Measurements from ENCODE around the gene WBP2.
"Not testable (repeated sequence)": the region's sequence is repeated elsewhere in the genome, so short reads cannot be mapped to it uniquely, and the experiment has no call there.

Gene WBP2

GRCh38 chr17:75895370-75896155, 40.4 kb upstream of the WBP2 start:
- no peaks in the 10 kb centered on the region for H3K9me3 ChIP-seq (ENCODE audit: control insufficient read depth, insufficient read depth, low read length)
- H3K27me3 ChIP-seq (ENCODE audit: control insufficient read depth, insufficient read depth, low read length): no peaks in the 10 kb centered on the region
- peaks cover 11% of the 10 kb centered on the region for H3K4me1 ChIP-seq (ENCODE audit: control insufficient read depth, insufficient read depth, low read length)
- H3K9ac ChIP-seq (ENCODE audit: low read depth, low read length): peak overlapping the region; percentile 65
- H3K4me3 ChIP-seq (ENCODE audit: low read depth, low read length): peak overlapping the region; percentile 79
- peaks cover 36% of the 10 kb centered on the region for H3K36me3 ChIP-seq (ENCODE audit: control insufficient read depth, insufficient read depth, low read length)

GRCh38 chr17:75894049-75894733, 39.1 kb upstream of the WBP2 start:
- no peak overlapping the region for H3K9ac ChIP-seq (ENCODE audit: low read depth, low read length)
- peaks cover 11% of the 10 kb centered on the region for H3K4me1 ChIP-seq (ENCODE audit: control insufficient read depth, insufficient read depth, low read length)
- no peak overlapping the region for H3K4me3 ChIP-seq (ENCODE audit: low read depth, low read length)
- no peaks in the 10 kb centered on the region for H3K27me3 ChIP-seq (ENCODE audit: control insufficient read depth, insufficient read depth, low read length)
- peaks cover 27% of the 10 kb centered on the region for H3K36me3 ChIP-seq (ENCODE audit: control insufficient read depth, insufficient read depth, low read length)
- no peaks in the 10 kb centered on the region for H3K9me3 ChIP-seq (ENCODE audit: control insufficient read depth, insufficient read depth, low read length)

GRCh38 chr17:75893305-75894048, 38.3 kb upstream of the WBP2 start:
- Histone ChIP-seq H3K9me3 (ENCODE audit: control insufficient read depth, insufficient read depth, low read length) (no peaks in the 10 kb centered on the region), H3K36me3 (ENCODE audit: control insufficient read depth, insufficient read depth, low read length) (peaks cover 20% of the 10 kb centered on the region), H3K27me3 (ENCODE audit: control insufficient read depth, insufficient read depth, low read length) (no peaks in the 10 kb centered on the region), H3K4me1 (ENCODE audit: control insufficient read depth, insufficient read depth, low read length) (peaks cover 11% of the 10 kb centered on the region), H3K4me3 (ENCODE audit: low read depth, low read length) (no peak overlapping the region), H3K9ac (ENCODE audit: low read depth, low read length) (no peak overlapping the region)

GRCh38 chr17:75892556-75893224, 37.6 kb upstream of the WBP2 start:
- Histone ChIP-seq H3K4me1 (ENCODE audit: control insufficient read depth, insufficient read depth, low read length) (peaks cover 11% of the 10 kb centered on the region), H3K27me3 (ENCODE audit: control insufficient read depth, insufficient read depth, low read length) (no peaks in the 10 kb centered on the region), H3K9me3 (ENCODE audit: control insufficient read depth, insufficient read depth, low read length) (no peaks in the 10 kb centered on the region), H3K36me3 (ENCODE audit: control insufficient read depth, insufficient read depth, low read length) (peaks cover 19% of the 10 kb centered on the region), H3K9ac (ENCODE audit: low read depth, low read length) (no peak overlapping the region), H3K4me3 (ENCODE audit: low read depth, low read length) (no peak overlapping the region)

GRCh38 chr17:75891605-75892555, 36.7 kb upstream of the WBP2 start:
- Histone ChIP-seq H3K4me3 (ENCODE audit: low read depth, low read length) (no peak overlapping the region), H3K4me1 (ENCODE audit: control insufficient read depth, insufficient read depth, low read length) (peaks cover 9% of the 10 kb centered on the region), H3K27me3 (ENCODE audit: control insufficient read depth, insufficient read depth, low read length) (no peaks in the 10 kb centered on the region), H3K36me3 (ENCODE audit: control insufficient read depth, insufficient read depth, low read length) (peaks cover 19% of the 10 kb centered on the region), H3K9ac (ENCODE audit: low read depth, low read length) (no peak overlapping the region), H3K9me3 (ENCODE audit: control insufficient read depth, insufficient read depth, low read length) (no peaks in the 10 kb centered on the region)

- peaks cover 9% of the 10 kb centered on the region for H3K4me1 ChIP-seq (ENCODE audit: control insufficient read depth, insufficient read depth, low read length)
- H3K9me3 ChIP-seq (ENCODE audit: control insufficient read depth, insufficient read depth, low read length): no peaks in the 10 kb centered on the region
- no peak overlapping the region for H3K9ac ChIP-seq (ENCODE audit: low read depth, low read length)
- H3K4me3 ChIP-seq (ENCODE audit: low read depth, low read length): no peak overlapping the region
- no peaks in the 10 kb centered on the region for H3K27me3 ChIP-seq (ENCODE audit: control insufficient read depth, insufficient read depth, low read length)
- peaks cover 19% of the 10 kb centered on the region for H3K36me3 ChIP-seq (ENCODE audit: control insufficient read depth, insufficient read depth, low read length)
Measured at GRCh38 chr17:75891022-75891604, 36.0 kb upstream of the WBP2 start.

GRCh38 chr17:75889454-75889853, 34.3 kb upstream of the WBP2 start:
- H3K4me3 ChIP-seq (ENCODE audit: low read depth, low read length): no peak overlapping the region
- peaks cover 2% of the 10 kb centered on the region for H3K4me1 ChIP-seq (ENCODE audit: control insufficient read depth, insufficient read depth, low read length)
- H3K27me3 ChIP-seq (ENCODE audit: control insufficient read depth, insufficient read depth, low read length): no peaks in the 10 kb centered on the region
- H3K9ac ChIP-seq (ENCODE audit: low read depth, low read length): no peak overlapping the region
- no peaks in the 10 kb centered on the region for H3K9me3 ChIP-seq (ENCODE audit: control insufficient read depth, insufficient read depth, low read length)
- H3K36me3 ChIP-seq (ENCODE audit: control insufficient read depth, insufficient read depth, low read length): peaks cover 19% of the 10 kb centered on the region

- H3K4me1 ChIP-seq (ENCODE audit: control insufficient read depth, insufficient read depth, low read length): no peaks in the 10 kb centered on the region
- no peaks in the 10 kb centered on the region for H3K9me3 ChIP-seq (ENCODE audit: control insufficient read depth, insufficient read depth, low read length)
- H3K27me3 ChIP-seq (ENCODE audit: control insufficient read depth, insufficient read depth, low read length): no peaks in the 10 kb centered on the region
- H3K4me3 ChIP-seq (ENCODE audit: low read depth, low read length): no peak overlapping the region
- H3K36me3 ChIP-seq (ENCODE audit: control insufficient read depth, insufficient read depth, low read length): peaks cover 19% of the 10 kb centered on the region
- no peak overlapping the region for H3K9ac ChIP-seq (ENCODE audit: low read depth, low read length)
Measured at GRCh38 chr17:75888484-75888883, 33.3 kb upstream of the WBP2 start.

GRCh38 chr17:75885860-75886259, 30.7 kb upstream of the WBP2 start:
- not testable (repeated sequence) for H3K9ac ChIP-seq (ENCODE audit: low read depth, low read length); H3K4me3 ChIP-seq (ENCODE audit: low read depth, low read length); H3K4me1 ChIP-seq (ENCODE audit: control insufficient read depth, insufficient read depth, low read length); H3K9me3 ChIP-seq (ENCODE audit: control insufficient read depth, insufficient read depth, low read length); H3K27me3 ChIP-seq (ENCODE audit: control insufficient read depth, insufficient read depth, low read length); H3K36me3 ChIP-seq (ENCODE audit: control insufficient read depth, insufficient read depth, low read length)

- Histone ChIP-seq H3K36me3 (ENCODE audit: control insufficient read depth, insufficient read depth, low read length) (peaks cover 3% of the 10 kb centered on the region), H3K9me3 (ENCODE audit: control insufficient read depth, insufficient read depth, low read length) (no peaks in the 10 kb centered on the region), H3K27me3 (ENCODE audit: control insufficient read depth, insufficient read depth, low read length) (no peaks in the 10 kb centered on the region), H3K4me1 (ENCODE audit: control insufficient read depth, insufficient read depth, low read length) (no peaks in the 10 kb centered on the region), H3K4me3 (ENCODE audit: low read depth, low read length) (no peak overlapping the region), H3K9ac (ENCODE audit: low read depth, low read length) (no peak overlapping the region)
Measured at GRCh38 chr17:75885431-75885830, 30.3 kb upstream of the WBP2 start.
